ENCODE measurements around the gene C17orf100.
"Not testable (repeated sequence)": the region's sequence is repeated elsewhere in the genome, so short reads cannot be mapped to it uniquely, and the experiment has no call there.

C17orf100 gene

DNA sequence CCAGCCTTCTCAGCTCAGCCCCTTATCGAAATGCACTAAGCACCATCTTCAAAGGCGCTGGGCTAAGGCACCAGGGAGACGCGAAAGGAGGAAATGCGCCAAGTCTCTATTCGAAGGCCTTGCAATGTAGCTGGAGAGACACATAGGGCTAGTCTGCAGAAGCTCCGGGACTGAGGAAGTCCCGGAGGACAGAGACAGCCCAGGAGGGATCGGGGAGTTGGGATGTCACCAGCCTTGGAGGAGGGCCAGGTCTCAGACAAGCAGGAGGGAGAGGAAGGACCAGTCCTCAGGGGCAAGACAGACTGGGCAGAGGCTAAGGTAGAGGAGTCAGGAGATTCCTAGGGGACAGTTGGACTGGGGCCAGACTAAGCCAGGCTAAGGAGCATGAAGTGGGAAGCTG lies 8.5 kb downstream of the C17orf100 start:
- peaks cover 2% of the 10 kb centered on the region for H3K4me1 ChIP-seq (ENCODE audit: control insufficient read depth, insufficient read depth, low read depth, low read length)
- no peak overlapping the region for H2BK5ac ChIP-seq (ENCODE audit: low read depth, low read length, poor library complexity, severe bottlenecking)
- 93% methylated on average over 9 of the region's 9 CpGs for WGBS
- H3K9me3 ChIP-seq (ENCODE audit: control insufficient read depth, low read length) = no peaks in the 10 kb centered on the region
- H3K27ac ChIP-seq (ENCODE audit: low read length, poor library complexity, severe bottlenecking) = no peak overlapping the region
- peaks cover 50 to 61% of the 10 kb centered on the region in 2 experiments for H3K27me3 ChIP-seq (ENCODE audit: control insufficient read depth in 1 of 2, insufficient read depth in 1 of 2, low read length in 2 of 2)
- H3K23ac ChIP-seq (ENCODE audit: low read length in 2 of 2) = no peak overlapping the region
- H4K91ac ChIP-seq (ENCODE audit: low read length) = no peak overlapping the region
- H2BK120ac ChIP-seq (ENCODE audit: low read depth, low read length) = no peak overlapping the region
- no peak overlapping the region for H3K4me2 ChIP-seq (ENCODE audit: low read length, poor library complexity, severe bottlenecking)
- H2BK12ac ChIP-seq (ENCODE audit: low read length in 2 of 2) = no peak overlapping the region
- no peak overlapping the region for H2BK15ac ChIP-seq (ENCODE audit: low read depth, poor library complexity, severe bottlenecking)
- DNase-seq = no peak
- no peak overlapping the region for H3K18ac ChIP-seq (ENCODE audit: low read depth in 1 of 2, low read length in 2 of 2)
- no peak overlapping the region for H2AK5ac ChIP-seq (ENCODE audit: low read length, severe bottlenecking)
- H3K4ac ChIP-seq (ENCODE audit: low read depth in 1 of 2, low read length in 2 of 2) = no peak overlapping the region
- no peak overlapping the region for H3K9ac ChIP-seq (ENCODE audit: low read length)
- no peak overlapping the region for H4K8ac ChIP-seq (ENCODE audit: low read length)
- no peak overlapping the region for H3K14ac ChIP-seq (ENCODE audit: low read length in 2 of 2)
- H3K79me1 ChIP-seq (replicated peaks; ENCODE audit: low read length, poor library complexity, severe bottlenecking) = no peaks in the 10 kb centered on the region
- H3K36me3 ChIP-seq (ENCODE audit: control insufficient read depth in 1 of 2, insufficient read depth in 2 of 2, low read depth in 1 of 2, low read length in 2 of 2) = no peaks in the 10 kb centered on the region
- no peak overlapping the region for H2AFZ ChIP-seq (ENCODE audit: low read depth, low read length)
- no peak overlapping the region for H3K4me3 ChIP-seq (ENCODE audit: insufficient read depth in 1 of 2, low read depth in 1 of 2, low read length in 2 of 2)

- H3K9me3 ChIP-seq (ENCODE audit: control insufficient read depth, low read length) = no peaks in the 10 kb centered on the region
- H2BK120ac ChIP-seq (ENCODE audit: low read depth, low read length) = no peak overlapping the region
- no peaks in the 10 kb centered on the region for H3K36me3 ChIP-seq (ENCODE audit: control insufficient read depth in 1 of 2, insufficient read depth in 2 of 2, low read depth in 1 of 2, low read length in 2 of 2)
- H3K23ac ChIP-seq (ENCODE audit: low read length in 2 of 2) = no peak overlapping the region
- no peaks in the 10 kb centered on the region for H3K79me1 ChIP-seq (replicated peaks; ENCODE audit: low read length, poor library complexity, severe bottlenecking)
- H3K14ac ChIP-seq (ENCODE audit: low read length in 2 of 2) = no peak overlapping the region
- H2AFZ ChIP-seq (ENCODE audit: low read depth, low read length) = no peak overlapping the region
- no peak overlapping the region for H3K18ac ChIP-seq (ENCODE audit: low read depth in 1 of 2, low read length in 2 of 2)
- no peak overlapping the region for H3K4me3 ChIP-seq (ENCODE audit: insufficient read depth in 1 of 2, low read depth in 1 of 2, low read length in 2 of 2)
- H2BK5ac ChIP-seq (ENCODE audit: low read depth, low read length, poor library complexity, severe bottlenecking) = no peak overlapping the region
- H3K4me2 ChIP-seq (ENCODE audit: low read length, poor library complexity, severe bottlenecking) = no peak overlapping the region
- 84% methylated on average over 11 of the region's 11 CpGs for WGBS
- no peak overlapping the region for H4K91ac ChIP-seq (ENCODE audit: low read length)
- H3K27me3 ChIP-seq (ENCODE audit: control insufficient read depth in 1 of 2, insufficient read depth in 1 of 2, low read length in 2 of 2) = peaks cover 44 to 57% of the 10 kb centered on the region in 2 experiments
- DNase-seq = no peak
- no peak overlapping the region for H3K27ac ChIP-seq (ENCODE audit: low read length, poor library complexity, severe bottlenecking)
- H3K4me1 ChIP-seq (ENCODE audit: control insufficient read depth, insufficient read depth, low read depth, low read length) = no peaks in the 10 kb centered on the region
- H2BK15ac ChIP-seq (ENCODE audit: low read depth, poor library complexity, severe bottlenecking) = no peak overlapping the region
- no peak overlapping the region for H2AK5ac ChIP-seq (ENCODE audit: low read length, severe bottlenecking)
- H2BK12ac ChIP-seq (ENCODE audit: low read length in 2 of 2) = no peak overlapping the region
- no peak overlapping the region for H4K8ac ChIP-seq (ENCODE audit: low read length)
- no peak overlapping the region for H3K9ac ChIP-seq (ENCODE audit: low read length)
- H3K4ac ChIP-seq (ENCODE audit: low read depth in 1 of 2, low read length in 2 of 2) = no peak overlapping the region
Measured at GRCh38 chr17:6660805-6661463, 9.4 kb downstream of the C17orf100 start.

GRCh38 chr17:6661464-6661848 lies 9.9 kb downstream of the C17orf100 start:
- H2BK12ac ChIP-seq (ENCODE audit: low read length in 2 of 2) = no peak overlapping the region
- H2AFZ ChIP-seq (ENCODE audit: low read depth, low read length) = no peak overlapping the region
- H2BK15ac ChIP-seq (ENCODE audit: low read depth, poor library complexity, severe bottlenecking) = no peak overlapping the region
- no peak overlapping the region for H3K4me3 ChIP-seq (ENCODE audit: insufficient read depth in 1 of 2, low read depth in 1 of 2, low read length in 2 of 2)
- no peak overlapping the region for H3K23ac ChIP-seq (ENCODE audit: low read length in 2 of 2)
- H3K27me3 ChIP-seq (ENCODE audit: control insufficient read depth in 1 of 2, insufficient read depth in 1 of 2, low read length in 2 of 2) = peaks cover 44 to 57% of the 10 kb centered on the region in 2 experiments
- no peak overlapping the region for H3K4ac ChIP-seq (ENCODE audit: low read depth in 1 of 2, low read length in 2 of 2)
- no peaks in the 10 kb centered on the region for H3K36me3 ChIP-seq (ENCODE audit: control insufficient read depth in 1 of 2, insufficient read depth in 2 of 2, low read depth in 1 of 2, low read length in 2 of 2)
- H3K27ac ChIP-seq (ENCODE audit: low read length, poor library complexity, severe bottlenecking) = no peak overlapping the region
- H2AK5ac ChIP-seq (ENCODE audit: low read length, severe bottlenecking) = no peak overlapping the region
- H3K18ac ChIP-seq (ENCODE audit: low read depth in 1 of 2, low read length in 2 of 2) = no peak overlapping the region
- H2BK120ac ChIP-seq (ENCODE audit: low read depth, low read length) = no peak overlapping the region
- no peak overlapping the region for H3K4me2 ChIP-seq (ENCODE audit: low read length, poor library complexity, severe bottlenecking)
- no peak overlapping the region for H3K9ac ChIP-seq (ENCODE audit: low read length)
- no peaks in the 10 kb centered on the region for H3K9me3 ChIP-seq (ENCODE audit: control insufficient read depth, low read length)
- no peak overlapping the region for H4K8ac ChIP-seq (ENCODE audit: low read length)
- no peak for DNase-seq
- no peak overlapping the region for H3K14ac ChIP-seq (ENCODE audit: low read length in 2 of 2)
- no peaks in the 10 kb centered on the region for H3K79me1 ChIP-seq (replicated peaks; ENCODE audit: low read length, poor library complexity, severe bottlenecking)
- 100% methylated on average over 1 of the region's 2 CpGs for WGBS
- H2BK5ac ChIP-seq (ENCODE audit: low read depth, low read length, poor library complexity, severe bottlenecking) = no peak overlapping the region
- no peak overlapping the region for H4K91ac ChIP-seq (ENCODE audit: low read length)
- H3K4me1 ChIP-seq (ENCODE audit: control insufficient read depth, insufficient read depth, low read depth, low read length) = peaks cover 1% of the 10 kb centered on the region

DNA sequence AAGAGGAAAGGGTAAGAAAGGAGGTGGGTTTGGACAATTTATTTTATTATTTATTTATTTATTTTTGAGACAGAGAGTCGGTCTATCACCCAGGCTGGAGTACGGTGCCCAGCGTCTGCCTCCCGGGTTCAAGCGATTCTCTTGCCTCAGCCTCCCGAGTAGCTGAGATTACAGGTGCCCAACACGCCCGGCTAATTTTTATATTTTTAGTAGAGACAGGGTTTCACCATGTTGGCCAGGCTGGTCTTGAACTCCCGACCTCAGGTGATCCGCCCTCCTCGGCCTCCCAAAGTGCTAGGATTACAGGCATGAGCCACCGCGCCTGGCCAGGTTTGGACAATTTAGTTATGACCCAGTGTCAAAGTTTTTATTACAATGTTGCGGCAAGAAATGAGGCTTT lies 11.6 kb downstream of the C17orf100 start:
- not testable (repeated sequence) for H3K4me3 ChIP-seq (ENCODE audit: insufficient read depth in 1 of 2, low read depth in 1 of 2, low read length in 2 of 2); H3K36me3 ChIP-seq (ENCODE audit: control insufficient read depth in 1 of 2, insufficient read depth in 2 of 2, low read depth in 1 of 2, low read length in 2 of 2)

More for the DNA sequence above, 11.6 kb downstream of the C17orf100 start:
- H3K9me3 ChIP-seq (ENCODE audit: control insufficient read depth, low read length); H2AK5ac ChIP-seq (ENCODE audit: low read length, severe bottlenecking); H2BK5ac ChIP-seq (ENCODE audit: low read depth, low read length, poor library complexity, severe bottlenecking); H2BK12ac ChIP-seq (ENCODE audit: low read length in 2 of 2); DNase-seq; H4K8ac ChIP-seq (ENCODE audit: low read length); H2BK15ac ChIP-seq (ENCODE audit: low read depth, poor library complexity, severe bottlenecking); H2AFZ ChIP-seq (ENCODE audit: low read depth, low read length); H3K23ac ChIP-seq (ENCODE audit: low read length in 2 of 2); H3K4me1 ChIP-seq (ENCODE audit: control insufficient read depth, insufficient read depth, low read depth, low read length); H3K14ac ChIP-seq (ENCODE audit: low read length in 2 of 2); H3K4me2 ChIP-seq (ENCODE audit: low read length, poor library complexity, severe bottlenecking); H3K4ac ChIP-seq (ENCODE audit: low read depth in 1 of 2, low read length in 2 of 2); H2BK120ac ChIP-seq (ENCODE audit: low read depth, low read length); H3K18ac ChIP-seq (ENCODE audit: low read depth in 1 of 2, low read length in 2 of 2); H3K27ac ChIP-seq (ENCODE audit: low read length, poor library complexity, severe bottlenecking); H4K91ac ChIP-seq (ENCODE audit: low read length); H3K79me1 ChIP-seq (replicated peaks; ENCODE audit: low read length, poor library complexity, severe bottlenecking); H3K9ac ChIP-seq (ENCODE audit: low read length): not testable (repeated sequence)
- WGBS = 90% methylated on average over 14 of the region's 14 CpGs
- H3K27me3 ChIP-seq (ENCODE audit: control insufficient read depth in 1 of 2, insufficient read depth in 1 of 2, low read length in 2 of 2) = peaks cover 36 to 60% of the 10 kb centered on the region in 2 experiments
